ENCODE measurements around the gene ORM2.

GRCh38 chr9:114362394-114362793 lies 32.7 kb downstream of the ORM2 start:
- TF ChIP-seq CTCF (IDR thresholded peaks at IDR 0.05; ENCODE audit: insufficient read depth, low read depth, low read length) (no peak), EZH2 (IDR thresholded peaks at IDR 0.05; ENCODE audit: insufficient read depth, low read length) (no peak)

Measured in astrocyte (in vitro differentiated cells and primary cell).